T47D (cell line): ENCODE data around the gene DNAJC28.
"Not testable (repeated sequence)": the region's sequence is repeated elsewhere in the genome, so short reads cannot be mapped to it uniquely, and the experiment has no call there.

ENCODE experiments used
- DNase-seq, 2 experiments: peaks; one replicate each; pipeline versions ENCODE4 v3.0.0 to v3.0.0-alpha.2; 2011 to 2012; ENCODE audit warnings: low read depth in 1 of 2, low spot score in 1 of 2
- JUND ChIP-seq: IDR thresholded peaks from 2 replicates; pipeline ENCODE4 v1.6.1; 2012; ENCODE audit warnings: low read depth
- in situ Hi-C: cut with HindIII; loops from 2 replicates; pipeline ENCODE4 v1.10.0; 2016; ENCODE audit warnings: low sequenced_read_pairs, low pct_unique_long_range_greater_than_20kb

The DNAJC28 gene

GRCh38 chr21:33491373-33492102, at the start of gene DNAJC28:
TSS of gene DNAJC28 (minus strand) at chr21:33491716. CDS start at chr21:33489393, 2,323 bp downstream.
- no peak for TF ChIP-seq JUND
- peak; percentile 80 to 94 for DNase-seq
- in situ Hi-C loops, result no loop called here

- peak in 1 of 2 experiments; percentile 27 for DNase-seq
- in situ Hi-C loops, result no loop called here
- no peak for TF ChIP-seq JUND
Measured at GRCh38 chr21:33541105-33541711, 49.7 kb upstream of the DNAJC28 start.

GRCh38 chr21:33540711-33541104, 49.2 kb upstream of the DNAJC28 start:
- no peak for DNase-seq

GRCh38 chr21:33539616-33540015, 48.1 kb upstream of the DNAJC28 start:
- no peak for DNase-seq
- no peak for TF ChIP-seq JUND
- in situ Hi-C loops, result no loop called here

More at GRCh38 chr21:33540711-33541104, 49.2 kb upstream of the DNAJC28 start:
- in situ Hi-C loops, result no loop called here
- TF ChIP-seq JUND, result no peak

- in situ Hi-C loops, result no loop called here
Measured at GRCh38 chr21:33537212-33537611, 45.7 kb upstream of the DNAJC28 start.

GRCh38 chr21:33531007-33531406, 39.5 kb upstream of the DNAJC28 start:
- no peak for DNase-seq
- in situ Hi-C loops, result no loop called here
- TF ChIP-seq JUND, result no peak

More at GRCh38 chr21:33537212-33537611, 45.7 kb upstream of the DNAJC28 start:
- no peak for DNase-seq
- no peak for TF ChIP-seq JUND

- no peak for DNase-seq
- in situ Hi-C loops, result no loop called here
Measured at GRCh38 chr21:33522953-33523349, 31.4 kb upstream of the DNAJC28 start.

GRCh38 chr21:33522297-33522952, 30.9 kb upstream of the DNAJC28 start:
- in situ Hi-C loops, result no loop called here
- no peak for DNase-seq
- TF ChIP-seq JUND, result no peak

More at GRCh38 chr21:33522953-33523349, 31.4 kb upstream of the DNAJC28 start:
- no peak for TF ChIP-seq JUND

GRCh38 chr21:33518899-33519298, 27.4 kb upstream of the DNAJC28 start:
- DNase-seq, result no peak
- in situ Hi-C loops, result no loop called here
- TF ChIP-seq JUND, result no peak

GRCh38 chr21:33514229-33514628, 22.7 kb upstream of the DNAJC28 start:
- in situ Hi-C loops, result no loop called here
- TF ChIP-seq JUND, result no peak
- no peak for DNase-seq

- TF ChIP-seq JUND, result no peak
- no peak for DNase-seq
- in situ Hi-C loops, result no loop called here
Measured at GRCh38 chr21:33512481-33512880, 21.0 kb upstream of the DNAJC28 start.

- TF ChIP-seq JUND, result no peak
- in situ Hi-C loops, result no loop called here
- DNase-seq, result no peak
Measured at GRCh38 chr21:33511639-33512038, 20.1 kb upstream of the DNAJC28 start.

GRCh38 chr21:33510826-33511225, 19.3 kb upstream of the DNAJC28 start:
- no peak for TF ChIP-seq JUND
- no peak for DNase-seq
- in situ Hi-C loops, result no loop called here

- in situ Hi-C loops, DNase-seq: not testable (repeated sequence)
Measured at GRCh38 chr21:33507003-33507402, 15.5 kb upstream of the DNAJC28 start.
